Ureter (tissue), 1 donor: ENCODE data around the gene CLPTM1L. TPM values are rescaled to one million over a fixed set of nuclear protein-coding genes. Genes with fewer than 3 reads are reported as not detected.
"Not testable (repeated sequence)": the region's sequence is repeated elsewhere in the genome, so short reads cannot be mapped to it uniquely, and the experiment has no call there.

Source experiments
- DNase-seq: peaks from one replicate; pipeline ENCODE4 v3.0.0-alpha.2; 2020; ENCODE audit warnings: low spot score
- total RNA-seq: library from RNA; stranded (reverse); gene quantifications from one replicate; pipeline ENCODE4 v1.2.4, GENCODE V29; 2023
- donor health status: DM: yes; HTN: yes; CAD: no.

The CLPTM1L gene
- total RNA-seq, 1 donor from 2014 or later: 73.4 TPM

- DNase-seq: not testable (repeated sequence)
These were observed 55.3 kb downstream of the CLPTM1L start for GRCh38 chr5:1289559-1289958.

DNA sequence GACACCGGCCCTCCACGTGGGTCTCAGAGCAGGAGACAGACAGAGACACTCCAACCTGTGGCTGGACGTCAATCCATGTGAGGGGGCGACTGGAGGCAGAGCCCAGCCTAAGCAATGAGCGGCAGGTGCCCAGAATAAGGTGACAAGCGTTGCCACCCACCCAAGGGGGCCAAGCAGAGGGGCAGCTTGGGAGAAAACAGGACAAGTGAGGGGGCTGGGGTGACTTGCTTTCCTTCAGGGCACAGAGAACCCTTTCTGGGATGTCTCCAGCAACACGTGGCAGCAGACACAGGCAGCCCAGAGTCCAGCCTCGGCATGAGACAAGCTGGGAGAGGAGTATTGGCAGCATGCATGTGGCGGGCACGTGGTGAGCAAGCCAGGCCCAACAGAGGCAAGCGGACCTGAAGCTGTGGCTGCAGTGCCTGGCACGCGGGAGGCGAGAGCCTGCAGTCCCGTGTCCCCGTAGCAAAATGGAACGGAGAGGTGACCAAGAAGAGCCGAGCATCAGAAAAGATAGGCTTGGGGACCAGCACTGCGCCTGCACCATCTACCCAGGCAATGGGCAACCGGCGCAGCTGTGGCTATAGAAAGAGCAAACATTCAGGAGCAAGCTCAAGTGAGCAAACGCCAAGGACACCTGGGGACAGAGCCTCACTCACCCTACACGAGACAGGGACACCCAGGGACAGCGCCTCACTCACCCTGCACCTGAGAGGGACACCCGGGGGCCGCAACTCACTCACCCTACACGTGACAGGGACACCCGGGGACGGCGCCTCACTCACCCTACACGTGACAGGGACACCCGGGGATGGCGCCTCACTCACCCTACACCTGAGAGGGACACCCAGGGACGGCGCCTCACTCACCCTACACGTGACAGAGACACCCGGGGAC, 56.2 kb downstream of the CLPTM1L start:
- DNase-seq: no peak

DNA sequence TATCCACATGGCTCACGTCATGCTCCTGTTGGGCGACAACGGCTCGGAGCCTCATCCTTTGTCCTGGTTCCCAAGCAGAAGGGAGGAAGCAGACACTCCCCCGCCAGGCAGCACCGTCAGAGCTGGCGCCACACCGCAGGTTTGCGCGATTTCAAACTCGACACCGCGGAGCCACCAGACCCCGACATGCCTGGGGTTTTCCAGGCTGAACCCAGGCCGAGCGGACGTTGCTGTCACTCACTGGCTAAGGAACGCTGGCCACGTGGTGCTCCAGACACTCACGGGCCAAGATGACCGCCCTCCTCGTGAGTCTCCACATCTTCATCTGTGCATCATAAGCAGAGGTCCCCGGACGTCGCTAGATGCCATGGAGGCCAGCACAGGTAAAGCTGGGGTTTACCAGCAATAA, 59.0 kb downstream of the CLPTM1L start:
- no peak for DNase-seq

GRCh38 chr5:1285141-1285540, 59.8 kb downstream of the CLPTM1L start:
- DNase-seq: no peak

- DNase-seq: not testable (repeated sequence)
These were observed 60.4 kb downstream of the CLPTM1L start for GRCh38 chr5:1284336-1284970.

GRCh38 chr5:1283729-1284041, 61.2 kb downstream of the CLPTM1L start:
- DNase-seq: not testable (repeated sequence)

- not testable (repeated sequence) for DNase-seq
These were observed 61.7 kb downstream of the CLPTM1L start for GRCh38 chr5:1282993-1283728.

GRCh38 chr5:1282131-1282992, 62.5 kb downstream of the CLPTM1L start:
- DNase-seq: no peak

DNA sequence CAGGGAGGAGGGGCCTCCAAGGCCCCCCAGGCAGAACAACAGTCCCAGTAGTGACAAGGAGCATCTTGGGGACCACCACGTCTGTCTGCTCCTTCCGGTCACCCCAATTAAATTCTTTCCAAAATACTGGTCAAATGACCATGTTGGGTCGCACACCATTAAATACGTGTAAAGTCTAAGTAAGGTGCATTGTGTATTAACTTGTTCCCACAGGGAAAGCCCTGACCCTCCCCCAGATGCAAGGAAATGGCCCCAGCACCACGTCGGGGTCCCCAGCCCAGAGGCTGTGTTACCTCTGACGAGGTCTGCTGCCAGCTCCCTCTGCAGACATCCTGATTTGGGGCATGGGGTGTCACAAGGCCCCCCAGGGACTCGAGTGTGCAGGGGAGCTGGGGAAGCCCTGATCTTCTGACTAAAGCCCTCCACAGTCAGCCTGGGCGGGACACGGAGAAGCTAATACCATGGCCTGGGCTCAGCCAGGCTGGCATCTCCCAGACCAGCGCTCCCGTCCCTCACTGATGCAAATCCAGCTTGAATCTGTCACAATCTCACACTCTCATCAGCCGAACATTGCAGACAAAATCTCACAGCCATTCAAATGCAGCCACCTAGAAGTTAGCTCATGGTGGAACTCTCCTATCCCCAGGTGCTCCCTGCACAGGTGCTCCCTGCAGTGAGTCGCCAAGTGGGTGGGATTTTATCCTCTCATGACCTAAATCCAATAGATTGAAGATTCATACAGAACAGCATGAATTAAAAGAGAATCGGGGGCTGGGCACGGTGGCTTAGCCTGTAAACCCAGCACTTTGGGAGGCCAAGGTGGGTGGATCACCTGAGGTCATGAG, 63.6 kb downstream of the CLPTM1L start:
- no peak for DNase-seq

- no peak for DNase-seq
These were observed 64.5 kb downstream of the CLPTM1L start for GRCh38 chr5:1280177-1281037.

DNA sequence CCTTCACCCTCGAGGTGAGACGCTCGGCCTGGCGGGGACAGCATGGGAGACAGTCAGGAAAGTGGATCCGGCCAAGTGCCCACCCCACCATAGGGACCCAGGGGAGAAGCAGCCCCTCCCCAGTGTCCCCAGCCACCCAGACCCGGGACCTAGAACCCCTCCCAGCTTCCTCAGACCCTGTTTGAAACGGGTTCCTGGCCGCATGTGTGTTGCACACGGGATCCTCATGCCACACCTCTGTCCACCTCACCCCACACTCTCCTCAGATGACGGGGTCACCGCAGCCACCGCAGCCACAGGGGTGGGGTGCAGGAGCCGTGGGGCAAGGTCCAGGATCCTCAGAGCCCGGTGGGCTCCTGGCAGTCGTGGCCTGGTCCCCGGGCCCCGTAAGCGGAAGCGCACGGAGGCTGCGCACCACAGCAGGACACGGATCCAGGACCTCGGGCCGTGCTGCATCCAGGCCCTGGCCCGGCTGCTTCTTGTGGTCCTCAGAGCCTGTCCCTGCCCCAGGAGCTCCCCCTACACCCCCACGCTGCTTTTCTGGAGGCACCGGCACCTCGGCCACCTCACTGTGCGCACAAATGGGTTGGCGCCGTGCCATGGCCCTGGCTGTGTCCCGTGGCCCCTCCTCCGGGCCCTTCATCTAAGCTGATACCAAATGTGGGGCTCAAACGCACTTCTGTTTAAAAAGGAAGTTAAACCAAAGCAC, 65.3 kb downstream of the CLPTM1L start:
- no peak for DNase-seq

DNA sequence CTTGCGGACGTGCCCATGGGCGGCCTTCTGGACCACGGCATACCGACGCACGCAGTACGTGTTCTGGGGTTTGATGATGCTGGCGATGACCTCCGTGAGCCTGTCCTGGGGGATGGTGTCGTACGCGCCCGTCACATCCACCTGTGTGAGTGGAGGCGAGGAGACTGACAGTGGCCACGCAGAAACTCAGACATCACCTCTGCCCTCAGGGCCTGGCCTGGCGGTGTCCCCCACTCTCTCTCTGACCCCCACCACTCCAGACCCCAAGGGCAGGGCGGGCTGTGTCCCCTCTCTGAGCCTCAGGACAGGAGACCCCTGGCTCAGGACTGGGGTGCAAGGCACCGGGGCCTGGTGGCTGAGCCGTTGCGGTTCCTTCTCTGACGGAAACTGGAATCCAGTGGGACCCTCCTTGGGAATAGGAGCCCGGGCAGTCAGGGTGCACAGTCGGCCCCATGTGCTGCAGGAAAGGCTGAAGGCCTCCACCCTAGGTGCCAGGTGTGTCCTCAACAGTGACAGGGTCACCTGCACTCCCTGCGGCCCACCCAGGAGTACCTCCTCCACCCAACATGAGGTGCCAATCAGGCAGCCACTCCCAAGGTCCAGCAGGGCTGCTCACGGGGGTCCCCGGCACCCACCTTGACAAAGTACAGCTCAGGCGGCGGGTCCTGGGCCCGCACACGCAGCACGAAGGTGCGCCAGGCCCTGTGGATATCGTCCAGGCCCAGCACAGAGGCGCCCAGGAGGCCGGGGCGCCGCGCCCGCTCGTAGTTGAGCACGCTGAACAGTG, 66.0 kb downstream of the CLPTM1L start:
- DNase-seq: no peak

- DNase-seq: no peak
These were observed 66.7 kb downstream of the CLPTM1L start for GRCh38 chr5:1278216-1278615.

- no peak for DNase-seq
These were observed 67.1 kb downstream of the CLPTM1L start for GRCh38 chr5:1277781-1278180.

DNA sequence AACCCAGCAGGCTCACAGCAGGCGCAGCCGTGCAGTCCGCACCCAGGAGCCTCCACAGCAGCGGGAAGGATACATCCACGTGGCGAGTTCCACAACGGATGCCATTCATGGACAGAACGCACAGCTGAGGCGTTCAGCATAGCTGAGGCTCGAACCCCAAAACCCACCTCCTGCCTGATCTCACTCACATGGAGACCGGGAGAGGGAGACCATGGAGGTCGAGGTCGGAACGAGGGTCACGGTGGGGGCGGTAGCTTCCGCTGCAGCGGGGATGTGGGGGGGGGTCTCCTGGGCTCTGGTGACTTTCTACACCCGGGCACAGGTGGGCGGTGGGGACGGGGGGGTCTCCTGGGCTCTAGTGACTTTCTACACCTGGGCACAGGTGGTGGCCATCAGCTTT, 67.6 kb downstream of the CLPTM1L start:
- no peak for DNase-seq

DNA sequence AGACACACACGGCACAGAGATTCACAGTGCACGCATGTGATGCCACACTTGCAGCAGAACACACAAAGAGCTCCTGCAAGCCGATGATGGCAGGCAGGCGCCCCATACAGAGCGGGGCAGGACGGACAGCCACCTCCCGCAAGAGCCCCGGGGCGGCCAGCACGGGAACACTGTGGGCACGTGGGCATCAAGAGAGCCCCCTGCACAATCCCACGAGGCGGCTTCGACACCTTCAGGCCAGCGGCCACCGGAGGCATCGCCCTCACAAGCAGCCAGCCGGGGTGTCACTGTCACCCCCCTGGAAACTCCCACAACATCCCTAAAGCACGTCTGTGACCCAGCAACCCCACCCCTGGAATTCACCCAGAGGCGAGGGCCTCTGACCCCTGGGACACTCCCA, 68.0 kb downstream of the CLPTM1L start:
- no peak for DNase-seq

- DNase-seq: not testable (repeated sequence)
These were observed 69.2 kb downstream of the CLPTM1L start for GRCh38 chr5:1275397-1276391.
